EH (cell line): Measurements from ENCODE around the gene GALNT10.

Experiments used
- DNase-seq: peaks from one replicate; pipeline ENCODE4 v3.0.0-alpha.2; 2015; ENCODE audit warnings: low read depth

GALNT10 gene

GRCh38 chr5:154268073-154268472 lies 77.5 kb downstream of the GALNT10 start:
- DNase-seq, result no peak

GRCh38 chr5:154269414-154269813 lies 78.9 kb downstream of the GALNT10 start:
- DNase-seq, result no peak

GRCh38 chr5:154271466-154271865 lies 80.9 kb downstream of the GALNT10 start:
- DNase-seq, result no peak

DNA sequence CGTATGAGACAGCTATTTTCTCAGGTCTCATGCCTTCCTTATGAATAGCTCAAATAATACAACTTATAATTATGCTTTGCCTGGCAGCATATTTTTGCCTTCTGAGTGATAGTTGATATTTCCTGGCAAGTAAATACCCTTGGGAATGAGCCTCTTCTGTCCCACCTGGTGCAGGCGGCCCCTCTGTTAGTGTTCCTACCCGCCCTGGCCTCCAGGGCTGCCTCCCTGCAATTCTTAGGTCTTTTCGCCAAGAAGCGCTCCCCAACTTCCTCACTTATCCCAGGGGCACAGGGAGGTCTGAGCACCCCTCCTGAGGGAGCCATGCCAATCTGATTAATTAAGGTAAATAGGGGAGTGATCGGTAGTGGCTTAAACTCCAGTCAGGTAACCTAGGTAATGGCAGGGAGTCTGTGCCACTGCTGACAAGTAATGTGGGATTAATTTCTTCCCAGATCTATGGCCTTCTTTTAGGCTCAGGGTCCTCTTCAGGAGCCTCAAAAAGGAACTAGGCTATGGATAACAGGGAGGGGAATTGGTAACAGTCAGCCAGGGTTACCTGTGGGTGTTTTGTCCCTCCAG lies 81.5 kb downstream of the GALNT10 start:
- no peak for DNase-seq

DNA sequence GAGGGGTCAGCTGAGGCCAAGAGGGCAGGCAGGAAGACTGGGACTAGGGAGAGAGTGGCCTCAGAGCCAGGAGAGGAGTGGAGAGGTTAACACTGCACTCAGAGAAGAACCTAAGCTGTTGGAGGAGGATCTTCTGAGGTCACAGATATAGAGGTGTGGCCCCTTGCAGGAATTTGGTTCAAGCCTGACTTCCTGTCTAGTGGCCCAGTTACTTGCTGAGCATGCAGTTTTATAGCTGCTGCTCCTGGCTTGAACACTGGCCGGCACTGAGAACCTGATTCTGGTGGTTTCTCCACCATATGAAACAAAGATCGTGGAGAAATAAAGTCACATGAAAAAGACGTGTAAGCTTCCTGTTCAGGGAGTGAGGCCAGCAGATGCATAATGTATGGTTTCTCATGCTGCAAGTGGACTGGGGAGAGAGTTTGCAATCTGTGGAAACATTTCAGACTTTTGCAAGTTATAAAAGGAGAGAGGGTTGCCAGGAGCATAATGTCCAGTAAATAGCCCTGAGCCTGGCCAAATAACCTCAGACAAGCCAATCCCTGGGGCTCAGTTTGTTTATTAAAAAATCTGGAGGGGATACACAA lies 82.6 kb downstream of the GALNT10 start:
- DNase-seq, result peak; percentile 61

DNA sequence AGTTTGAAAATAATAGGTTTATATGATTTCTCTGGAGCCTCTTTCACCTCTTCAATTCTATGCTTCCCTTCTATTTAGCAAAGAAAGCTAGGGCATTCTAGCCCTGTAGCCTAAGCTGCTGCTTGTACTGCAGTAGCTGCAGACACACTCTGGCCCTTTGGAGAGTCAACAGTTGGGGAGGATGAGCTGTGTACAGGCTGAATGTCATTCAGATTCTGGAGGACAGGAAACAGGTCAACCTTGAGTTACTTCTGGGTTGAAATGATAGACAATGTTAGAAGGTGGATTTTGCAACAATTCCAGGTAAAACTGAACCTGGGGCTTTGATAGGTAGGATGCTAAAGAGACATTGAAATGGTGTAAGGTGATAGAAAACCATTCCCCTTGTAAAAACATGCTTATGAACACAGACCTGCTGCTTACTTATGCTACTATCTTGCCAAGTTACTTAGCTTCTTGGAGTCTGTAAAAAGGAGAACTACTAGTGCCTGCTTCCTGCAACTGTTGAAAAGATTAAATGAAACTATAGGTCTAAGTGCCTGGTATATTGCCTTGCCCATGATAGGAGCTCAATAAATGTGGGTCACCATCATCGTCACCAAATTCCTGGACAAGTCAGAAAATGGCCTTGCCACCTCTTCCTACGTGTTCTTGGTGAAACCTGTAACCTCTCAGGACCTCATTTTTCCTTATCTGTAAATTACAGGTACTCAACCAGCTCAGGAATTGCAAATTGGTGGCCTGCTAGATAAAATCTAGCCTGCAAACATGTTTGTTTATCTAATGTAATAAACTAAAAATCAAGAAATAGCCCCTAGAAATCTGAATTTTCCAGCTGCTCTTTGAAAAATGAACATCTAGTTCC lies 83.7 kb downstream of the GALNT10 start:
- DNase-seq, result no peak

GRCh38 chr5:154274828-154275185 lies 84.3 kb downstream of the GALNT10 start:
- DNase-seq, result peak; percentile 70

DNA sequence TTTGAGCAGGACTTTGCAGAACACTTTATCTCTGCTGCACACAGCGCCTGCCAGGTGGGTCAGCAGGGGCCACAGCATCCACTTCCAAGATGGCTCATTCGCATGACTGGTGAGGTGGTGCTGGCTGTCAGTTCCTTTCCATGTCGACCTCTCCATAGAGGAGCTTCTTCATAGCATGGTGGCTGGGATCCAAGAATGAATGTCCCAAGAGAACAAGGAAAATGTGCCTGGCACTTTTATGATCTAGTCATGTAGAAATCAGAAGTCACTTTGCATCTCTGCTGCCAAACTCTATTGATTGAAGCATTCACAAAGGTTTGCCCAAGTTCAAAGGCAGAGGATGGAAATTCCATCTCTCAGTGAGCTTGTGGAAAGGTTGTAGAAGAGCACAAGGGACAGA lies 85.0 kb downstream of the GALNT10 start:
- DNase-seq, result no peak

DNA sequence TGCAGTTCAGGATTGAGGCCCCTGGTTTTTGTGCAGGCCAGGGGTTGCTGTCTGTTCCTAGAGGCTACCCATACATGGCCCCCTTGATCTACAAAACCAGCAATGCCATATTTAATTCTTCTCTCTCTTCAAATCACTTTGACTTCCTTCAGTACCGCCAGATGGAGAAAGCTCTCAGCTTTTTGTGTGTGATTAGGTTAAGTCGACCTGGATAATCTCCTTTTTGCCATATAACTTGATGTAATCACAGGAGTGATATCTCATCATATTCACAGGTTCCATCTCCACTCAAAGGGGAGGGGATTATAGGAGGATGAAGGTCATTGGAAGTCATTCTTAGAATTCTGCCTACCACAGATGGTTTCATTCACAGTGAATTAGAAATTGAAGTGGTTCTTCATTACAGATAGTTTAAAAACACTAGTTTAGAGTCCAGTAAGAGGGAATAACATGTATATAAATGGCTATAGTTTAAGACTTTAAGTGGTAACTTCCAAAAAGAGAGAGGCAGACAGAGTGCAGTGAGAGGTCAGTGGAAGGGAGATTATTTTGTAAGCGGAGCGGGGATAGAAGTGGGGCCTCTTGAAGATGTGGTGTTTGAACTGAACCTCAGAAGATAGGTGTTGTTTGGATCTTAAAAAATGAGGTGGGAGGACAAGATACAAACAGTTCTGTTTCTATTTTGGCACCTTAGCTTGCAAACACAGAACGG lies 85.9 kb downstream of the GALNT10 start:
- no peak for DNase-seq

DNA sequence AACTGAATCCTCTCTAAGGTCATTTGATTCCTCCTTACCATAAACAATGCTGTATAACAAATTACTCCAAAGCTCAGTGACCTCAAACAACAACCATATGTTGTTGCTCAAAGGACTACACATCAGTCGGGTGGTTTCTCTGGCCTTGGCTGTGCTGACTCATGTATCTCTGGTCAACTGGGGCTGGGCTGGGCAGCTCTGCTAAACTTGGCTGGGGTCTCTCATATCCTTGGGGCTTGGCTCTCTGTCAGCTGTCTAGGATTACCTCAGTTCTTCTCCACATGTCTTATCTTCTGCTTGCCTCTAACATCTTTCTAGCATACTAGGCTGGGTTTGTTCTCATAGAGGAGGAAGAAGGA lies 86.4 kb downstream of the GALNT10 start:
- DNase-seq, result peak; percentile 96

- DNase-seq, result no peak
These were observed 87.0 kb downstream of the GALNT10 start for GRCh38 chr5:154277499-154277898.

DNA sequence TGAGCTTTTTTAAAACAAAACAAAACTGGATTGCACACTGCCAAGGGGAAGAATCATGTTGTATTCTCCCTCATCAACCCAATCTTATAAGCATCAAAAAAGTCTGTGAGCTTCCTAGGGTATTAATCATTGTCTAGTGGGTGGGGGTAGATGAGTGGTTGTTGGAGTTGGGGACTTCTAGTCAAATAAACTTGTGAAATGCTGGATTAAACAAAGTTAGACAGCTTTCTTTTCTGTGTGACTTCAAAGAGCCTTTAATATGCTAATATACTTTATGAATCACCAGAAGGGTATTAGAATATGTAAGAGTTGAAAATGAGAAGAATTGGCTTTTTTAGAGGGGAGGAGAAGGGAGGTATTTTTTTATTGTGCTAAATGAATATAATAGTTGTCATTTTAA lies 87.7 kb downstream of the GALNT10 start:
- DNase-seq, result peak; percentile 73

GRCh38 chr5:154278908-154279307 lies 88.4 kb downstream of the GALNT10 start:
- peak; percentile 48 for DNase-seq

DNA sequence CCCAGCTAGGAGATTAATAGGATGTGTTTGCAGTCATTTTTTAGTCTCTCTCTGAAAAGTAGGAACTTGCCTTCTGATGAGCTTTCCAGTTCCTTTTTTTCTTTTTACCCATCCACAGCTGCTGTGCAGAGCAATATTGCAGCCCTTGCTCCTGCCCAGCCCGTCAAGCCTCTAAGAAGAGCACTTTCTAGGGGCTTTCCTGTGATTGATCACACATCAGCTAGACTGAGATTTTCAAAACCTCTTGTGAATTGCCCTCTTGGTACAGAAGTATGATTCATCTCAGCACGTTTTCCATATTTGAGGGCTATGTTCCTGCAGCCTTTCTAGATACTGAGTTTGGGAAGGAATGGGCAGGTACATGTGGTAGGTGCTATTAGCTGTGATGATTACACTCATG lies 93.9 kb downstream of the GALNT10 start:
- no peak for DNase-seq

- DNase-seq, result peak; percentile 85
These were observed 95.3 kb downstream of the GALNT10 start for GRCh38 chr5:154285661-154286408.

- DNase-seq, result no peak
These were observed 96.0 kb downstream of the GALNT10 start for GRCh38 chr5:154286557-154286956.

GRCh38 chr5:154287136-154287535 lies 96.6 kb downstream of the GALNT10 start:
- peak; percentile 92 for DNase-seq

GRCh38 chr5:154288145-154288544 lies 97.6 kb downstream of the GALNT10 start:
- DNase-seq, result peak; percentile 68

- DNase-seq, result no peak
These were observed 101.4 kb downstream of the GALNT10 start for GRCh38 chr5:154291917-154292316.

GRCh38 chr5:154293219-154293618 lies 102.7 kb downstream of the GALNT10 start:
- DNase-seq, result no peak

DNA sequence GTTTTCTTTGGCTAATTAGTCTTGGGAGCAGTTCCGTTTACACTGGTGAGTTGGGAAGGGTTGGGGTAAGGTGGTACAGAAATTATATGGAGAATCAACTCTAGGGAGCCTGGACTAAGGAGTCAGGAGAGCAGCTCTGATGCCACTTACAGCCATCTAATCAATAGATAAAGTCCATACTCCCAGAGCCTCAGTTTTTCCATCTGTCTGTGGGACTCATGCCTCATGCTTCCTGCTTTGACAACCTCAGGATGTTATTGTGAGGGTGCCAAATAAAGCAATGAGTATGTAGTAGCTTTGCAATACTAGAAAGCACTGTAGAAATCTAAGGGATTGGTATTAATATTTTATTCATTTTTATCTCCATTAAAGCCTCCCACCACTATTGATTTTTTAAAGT lies 105.0 kb downstream of the GALNT10 start:
- no peak for DNase-seq

GRCh38 chr5:154296525-154297159 lies 106.1 kb downstream of the GALNT10 start:
- no peak for DNase-seq
